Measurements from ENCODE around the gene CHTF18.

DNA sequence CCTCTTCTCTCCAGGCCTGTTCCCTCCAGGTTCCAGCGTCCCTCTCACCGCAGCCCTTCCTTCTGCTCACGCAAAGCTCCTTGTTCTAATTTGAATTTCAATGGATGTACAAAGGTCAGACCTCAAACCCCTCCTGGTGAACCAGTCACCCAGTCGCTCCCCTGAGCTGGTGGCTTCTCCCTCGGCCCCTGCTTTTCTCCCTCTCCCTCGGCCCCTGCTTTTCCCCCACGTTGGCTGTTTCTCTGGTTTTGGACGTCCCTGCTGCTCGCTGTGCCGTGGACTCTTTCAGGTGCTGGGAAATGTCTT, 36.5 kb upstream of the CHTF18 start:
- TF ChIP-seq TAF1 (IDR thresholded peaks at IDR 0.05; ENCODE audit: low read depth, low read length): no peak
- no peak for TF ChIP-seq POLR2A (IDR thresholded peaks at IDR 0.05; ENCODE audit: low read depth, low read length)
- no peak for TF ChIP-seq POLR2AphosphoS5 (IDR thresholded peaks at IDR 0.05; ENCODE audit: low read depth, low read length)
- TF ChIP-seq POU2F2 (IDR thresholded peaks at IDR 0.05; ENCODE audit: low read depth, low read length): no peak
- TF ChIP-seq PAX5 (IDR thresholded peaks at IDR 0.05; ENCODE audit: insufficient read depth, low read length, severe bottlenecking): no peak
- no peak for TF ChIP-seq SPI1 (IDR thresholded peaks at IDR 0.05; ENCODE audit: low read depth, low read length)

Data from GM12891 (cell line).